DMS79 treated with DMSO at 0.1 percent for 48 hours (cell line): ENCODE data around the gene ABCB11.
"Not testable (repeated sequence)": the region's sequence is repeated elsewhere in the genome, so short reads cannot be mapped to it uniquely, and the experiment has no call there.

Source experiments
- DNase-seq: peaks from one replicate; lab custom pipeline; 2025; lab: John Stamatoyannopoulos, UW

ABCB11 gene

GRCh38 chr2:169031202-169031601 is at the start of gene ABCB11:
Gene ABCB11, minus strand, starts transcription at chr2:169031324. Its CDS starts 13,199 bp downstream, at chr2:169018125.
- DNase-seq = no peak

- no peak for DNase-seq
Observed at GRCh38 chr2:169080250-169081069, 49.3 kb upstream of the ABCB11 start.

GRCh38 chr2:169077674-169078240 is 46.6 kb upstream of the ABCB11 start:
- no peak for DNase-seq

- no peak for DNase-seq
Observed at GRCh38 chr2:169073963-169074751, 43.0 kb upstream of the ABCB11 start.

GRCh38 chr2:169073211-169073962 is 42.3 kb upstream of the ABCB11 start:
- DNase-seq = no peak

GRCh38 chr2:169072163-169072925 is 41.2 kb upstream of the ABCB11 start:
- DNase-seq = no peak

GRCh38 chr2:169071455-169071854 is 40.3 kb upstream of the ABCB11 start:
- DNase-seq = no peak

- no peak for DNase-seq
Observed at GRCh38 chr2:169069833-169070232, 38.7 kb upstream of the ABCB11 start.

GRCh38 chr2:169069341-169069740 is 38.2 kb upstream of the ABCB11 start, which contains the start of gene DHRS9:
Gene DHRS9, plus strand, starts transcription at chr2:169069563. Its CDS starts 12,019 bp downstream, at chr2:169081582.
- DNase-seq = no peak

GRCh38 chr2:169066897-169067296 is 35.8 kb upstream of the ABCB11 start:
- DNase-seq = no peak

GRCh38 chr2:169065864-169066517 is 34.9 kb upstream of the ABCB11 start:
- no peak for DNase-seq

GRCh38 chr2:169065422-169065821 is 34.3 kb upstream of the ABCB11 start:
- no peak for DNase-seq

GRCh38 chr2:169064199-169064598 is 33.1 kb upstream of the ABCB11 start:
- not testable (repeated sequence) for DNase-seq

GRCh38 chr2:169054575-169054974 is 23.5 kb upstream of the ABCB11 start:
- not testable (repeated sequence) for DNase-seq

- DNase-seq = no peak
Observed at GRCh38 chr2:169050476-169051240, 19.5 kb upstream of the ABCB11 start.

GRCh38 chr2:169049142-169049541 is 18.0 kb upstream of the ABCB11 start:
- no peak for DNase-seq

- DNase-seq = no peak
Observed at GRCh38 chr2:169047256-169048250, 16.4 kb upstream of the ABCB11 start.

- no peak for DNase-seq
Observed at GRCh38 chr2:169046440-169047151, 15.5 kb upstream of the ABCB11 start.
